Glutamatergic neuron (in vitro differentiated cells): Measurements from ENCODE around the gene GNB5. TPM values are rescaled to one million over a fixed set of nuclear protein-coding genes. Genes with fewer than 3 reads are reported as not detected.
"Not testable (repeated sequence)": the region's sequence is repeated elsewhere in the genome, so short reads cannot be mapped to it uniquely, and the experiment has no call there.

Source experiments
- DNase-seq: peaks from one replicate; pipeline ENCODE4 v3.0.0; 2022
- H3K27ac Mint-ChIP-seq: one replicate; pipeline ENCODE4 v1.8.0; 2020; ENCODE audit warnings: mild to moderate bottlenecking, mixed read lengths, inconsistent platforms; ENCODE audit not compliant: unreplicated experiment
- H3K27me3 Mint-ChIP-seq: one replicate; pipeline ENCODE4 v1.8.0; 2020; ENCODE audit warnings: mild to moderate bottlenecking, moderate library complexity, mixed read lengths, inconsistent platforms; ENCODE audit not compliant: unreplicated experiment
- H3K36me3 Mint-ChIP-seq: one replicate; pipeline ENCODE4 v1.8.0; 2020; ENCODE audit warnings: mild to moderate bottlenecking, mixed read lengths, inconsistent platforms; ENCODE audit not compliant: unreplicated experiment
- H3K4me1 Mint-ChIP-seq: one replicate; pipeline ENCODE4 v1.8.0; 2020; ENCODE audit warnings: mild to moderate bottlenecking, low read depth, mixed read lengths, inconsistent platforms; ENCODE audit not compliant: unreplicated experiment
- H3K4me3 Mint-ChIP-seq: one replicate; pipeline ENCODE4 v1.8.0; 2020; ENCODE audit warnings: mild to moderate bottlenecking, mixed read lengths, inconsistent platforms; ENCODE audit not compliant: unreplicated experiment
- H3K9me3 Mint-ChIP-seq: one replicate; pipeline ENCODE4 v1.8.0; 2020; ENCODE audit warnings: mild to moderate bottlenecking, moderate library complexity, mixed read lengths, inconsistent platforms; ENCODE audit not compliant: unreplicated experiment
- CTCF ChIP-seq: fragments of 200-600 bp; sonication (generic); IDR thresholded peaks from one replicate; pipeline ENCODE4 v1.5.0; 2021; ENCODE audit not compliant: partially characterized antibody, unreplicated experiment
- total RNA-seq: library from RNA; stranded (reverse); fragmentation: NEBNext Ultra II Directional; extraction: Animal tissue kit (Norgen Biotek cat#: 25700); gene quantifications from one replicate; pipeline ENCODE4 v1.2.1, GENCODE V29; 2021; ENCODE audit not compliant: unreplicated experiment

Gene GNB5
- total RNA-seq, 1 donor from 2014 or later = 28.4 TPM

GRCh38 chr15:52093167-52093538 lies 98.0 kb downstream of the GNB5 start:
- Mint-ChIP-seq H3K4me3 (no peak overlapping the region), H3K4me1 (peaks cover 16% of the 10 kb centered on the region), H3K36me3 (peaks cover 10% of the 10 kb centered on the region), H3K27me3 (peaks cover 3% of the 10 kb centered on the region), H3K27ac (no peak overlapping the region), H3K9me3 (peaks cover 4% of the 10 kb centered on the region)
- TF ChIP-seq CTCF = no peak
- no peak for DNase-seq

- no peak for TF ChIP-seq CTCF
- Mint-ChIP-seq H3K4me3 (no peak overlapping the region), H3K36me3 (peaks cover 10% of the 10 kb centered on the region), H3K9me3 (peaks cover 4% of the 10 kb centered on the region), H3K27ac (no peak overlapping the region), H3K27me3 (peaks cover 3% of the 10 kb centered on the region), H3K4me1 (peaks cover 12% of the 10 kb centered on the region)
- no peak for DNase-seq
Observed at GRCh38 chr15:52090193-52090592, 101.0 kb downstream of the GNB5 start.

DNA sequence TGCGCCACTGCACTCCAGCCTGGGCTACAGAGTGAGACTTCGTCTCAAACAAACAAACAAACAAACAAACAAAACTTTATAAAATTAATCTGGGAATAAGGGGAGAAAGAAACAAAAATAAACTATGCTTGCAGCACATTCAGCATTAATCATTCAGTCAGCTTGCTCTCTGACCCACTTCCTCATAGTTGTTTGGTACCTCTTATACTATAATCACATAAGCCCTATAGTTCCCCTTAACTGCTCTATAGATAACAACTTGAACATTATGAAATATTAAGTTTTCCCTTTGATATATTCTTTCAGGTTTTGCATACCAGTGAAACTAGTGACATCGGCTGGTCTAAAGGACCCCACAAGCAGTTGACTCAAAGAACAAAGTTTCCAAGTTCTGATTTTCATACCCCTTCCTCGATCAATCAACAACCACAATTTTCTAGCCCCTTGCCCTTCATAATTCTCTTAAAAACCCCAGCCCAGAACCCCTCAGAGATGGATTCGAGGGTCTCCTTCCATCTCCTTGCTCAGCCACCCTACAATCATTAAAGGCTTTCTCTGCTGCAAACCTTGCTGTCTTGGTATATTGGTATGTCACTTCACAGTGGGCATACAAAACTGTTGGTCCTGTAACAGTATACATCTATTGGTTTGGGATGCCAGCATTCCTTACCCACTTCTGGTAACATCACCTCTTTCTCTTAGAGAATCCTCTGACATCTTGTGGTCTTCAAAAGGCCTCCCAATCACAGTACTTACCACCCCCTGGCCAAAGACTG lies 105.0 kb downstream of the GNB5 start:
- DNase-seq = no peak
- H3K27ac Mint-ChIP-seq = no peak overlapping the region
- H3K4me3 Mint-ChIP-seq = no peak overlapping the region
- H3K4me1 Mint-ChIP-seq = peaks cover 3% of the 10 kb centered on the region
- peaks cover 10% of the 10 kb centered on the region for H3K36me3 Mint-ChIP-seq
- H3K9me3 Mint-ChIP-seq = peaks cover 2% of the 10 kb centered on the region
- no peak for TF ChIP-seq CTCF
- H3K27me3 Mint-ChIP-seq = no peaks in the 10 kb centered on the region

- Mint-ChIP-seq H3K4me1 (peaks cover 3% of the 10 kb centered on the region), H3K36me3 (peaks cover 8% of the 10 kb centered on the region), H3K9me3 (peaks cover under 1% of the 10 kb centered on the region), H3K27ac (no peak overlapping the region), H3K4me3 (no peak overlapping the region), H3K27me3 (no peaks in the 10 kb centered on the region)
- DNase-seq = no peak
- TF ChIP-seq CTCF = no peak
Observed at GRCh38 chr15:52085299-52085698, 105.9 kb downstream of the GNB5 start.

GRCh38 chr15:52083603-52084002 lies 107.6 kb downstream of the GNB5 start:
- Mint-ChIP-seq H3K36me3 (no peaks in the 10 kb centered on the region), H3K27ac (no peak overlapping the region), H3K4me3 (no peak overlapping the region), H3K9me3 (no peaks in the 10 kb centered on the region), H3K4me1 (peaks cover 5% of the 10 kb centered on the region), H3K27me3 (no peaks in the 10 kb centered on the region)
- TF ChIP-seq CTCF = no peak
- DNase-seq = no peak

DNA sequence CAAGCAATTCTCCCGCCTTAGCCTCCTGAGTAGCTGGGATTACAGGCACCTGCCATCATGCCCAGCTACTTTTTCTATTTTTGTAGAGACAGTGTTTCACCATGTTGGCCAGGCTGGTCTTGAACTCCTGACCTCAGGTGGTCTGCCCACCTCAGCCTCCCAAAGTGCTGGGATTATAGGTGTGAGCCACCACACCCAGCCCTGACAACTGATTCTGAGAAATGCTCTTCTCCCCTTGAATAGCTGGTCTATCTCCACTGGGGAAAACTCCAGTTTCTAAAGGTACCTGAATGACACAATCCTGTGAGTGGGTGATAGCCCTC lies 108.2 kb downstream of the GNB5 start:
- H3K27ac Mint-ChIP-seq, DNase-seq, H3K9me3 Mint-ChIP-seq, H3K27me3 Mint-ChIP-seq, H3K4me3 Mint-ChIP-seq, H3K36me3 Mint-ChIP-seq, H3K4me1 Mint-ChIP-seq: not testable (repeated sequence)
